ENCODE data around the gene IL5RA. TPM values are rescaled to one million over a fixed set of nuclear protein-coding genes. Genes with fewer than 3 reads are reported as not detected.

IL5RA gene
- total and polyA plus RNA-seq, 10 of the 15 experiments (the other 5 are each of a cell fraction or from before 2014, with no cell fraction given) = 0.04 to 0.53 (median 0.14) TPM; not detected in 6

DNA sequence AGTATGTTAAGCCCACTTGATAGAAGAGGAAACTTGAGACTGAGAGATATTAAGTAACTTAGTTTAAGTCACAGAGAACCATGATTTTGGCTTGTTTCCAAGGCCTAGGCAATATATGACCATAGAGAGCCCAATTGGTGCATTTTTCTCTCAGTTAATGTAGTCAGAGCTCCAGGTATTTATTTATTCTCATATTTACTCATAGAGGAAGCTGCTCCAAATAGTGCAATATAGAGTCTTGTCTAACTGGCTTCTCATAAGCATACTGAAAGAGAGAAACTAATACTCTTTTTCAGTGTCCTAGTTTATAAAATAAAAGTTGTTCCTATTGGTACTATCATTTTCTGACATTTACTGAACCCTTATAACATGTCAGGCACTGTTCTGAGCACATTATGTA lies 31.8 kb upstream of the IL5RA start (continued):
- TF ChIP-seq PKNOX1 (IDR thresholded peaks at IDR 0.05) (no peak), BRCA1 (IDR thresholded peaks at IDR 0.05; ENCODE audit: low read depth, low read length) (no peak), EZH2 (IDR thresholded peaks at IDR 0.05; ENCODE audit: borderline replicate concordance, control insufficient read depth, low read depth, low read length) (no peak), BHLHE40 (IDR thresholded peaks at IDR 0.05; ENCODE audit: borderline replicate concordance in 1 of 2, low read depth in 2 of 2, low read length in 1 of 2) (no peak), STAT1 (conservative IDR thresholded peaks at IDR 0.05) (no peak), ZNF207 (IDR thresholded peaks at IDR 0.05; ENCODE audit: borderline replicate concordance) (no peak), POLR2A (IDR thresholded peaks at IDR 0.05; ENCODE audit: low read depth, low read length) (no peak), RAD51 (IDR thresholded peaks at IDR 0.05) (no peak), BCLAF1 (IDR thresholded peaks at IDR 0.05) (no peak)

DNA sequence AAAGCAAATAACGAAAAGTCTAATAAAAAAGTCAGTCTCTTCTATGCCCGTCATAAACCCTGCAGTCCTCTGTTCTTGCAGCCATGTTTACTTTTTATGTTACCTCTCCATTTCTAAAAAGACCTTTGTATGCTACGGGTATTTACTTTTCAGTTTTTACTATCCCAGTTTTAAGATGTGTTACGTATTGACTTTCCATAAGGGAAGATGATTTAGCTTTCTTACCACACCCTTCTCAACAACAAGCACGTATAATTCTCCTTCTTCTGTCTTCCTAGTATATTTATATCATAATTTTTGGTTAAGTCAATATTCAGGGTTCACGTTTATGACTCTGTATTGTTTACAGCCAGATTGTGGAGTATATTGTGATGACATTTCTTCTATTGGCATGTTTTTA lies 27.4 kb upstream of the IL5RA start:
- Histone ChIP-seq H3K27me3 (replicated peaks in 1 of 2; ENCODE audit: control insufficient read depth in 2 of 2, insufficient read depth in 2 of 2, low read length in 1 of 2) (no peaks in the 10 kb centered on the region), H3K9me3 (replicated peaks; ENCODE audit: control insufficient read depth, insufficient read depth, low read length) (no peaks in the 10 kb centered on the region), H3K4me3 (no peak overlapping the region), H3K79me2 (ENCODE audit: control insufficient read depth, insufficient read depth, low read length) (peaks cover 16% of the 10 kb centered on the region), H3K27ac (ENCODE audit: control insufficient read depth, insufficient read depth) (no peak overlapping the region), H3K36me3 (ENCODE audit: control insufficient read depth in 2 of 2, insufficient read depth in 2 of 2, low read length in 1 of 2) (peaks cover 7 to 29% of the 10 kb centered on the region in 2 experiments), H3K4me1 (ENCODE audit: control insufficient read depth, insufficient read depth, low read length) (no peaks in the 10 kb centered on the region), H3K9ac (ENCODE audit: control insufficient read depth, insufficient read depth, low read length) (no peak overlapping the region), H2AFZ (ENCODE audit: control insufficient read depth, low read depth, low read length) (no peak overlapping the region), H3K4me2 (ENCODE audit: control insufficient read depth, insufficient read depth) (no peak overlapping the region), H4K20me1 (ENCODE audit: control insufficient read depth, insufficient read depth) (no peaks in the 10 kb centered on the region)
- ChIA-PET RAD21 (ENCODE audit: unreplicated experiment) (interaction anchor here (0.7 kb wide), 1 partner anchor 34 kb away, joined by 3 read pairs; no protein-coding TSS in a partner anchor), SMC1A (ENCODE audit: uncharacterized antibody, unreplicated experiment) (no interaction called here), CTCF (no interaction called here), POLR2A (no interaction called here)
- FAIRE-seq = no peak
- BruUV-seq (replicated peaks) = no TSS peak
- 87% methylated on average over 6 of the region's 6 CpGs for WGBS (ENCODE audit: insufficient coverage, insufficient replicate concordance, low lambda C conversion rate, missing lambda C conversion rate)
- no peak for ATAC-seq
- no peak for DNase-seq (ENCODE audit: low read depth, low spot score)
- in situ Hi-C loops (cut with MboI) (no loop called here), intact Hi-C loops (cut with micrococcal nuclease; ENCODE audit: unreplicated experiment) (no loop called here)
- TF ChIP-seq RAD21 (IDR thresholded peaks at IDR 0.05; ENCODE audit: insufficient read depth, low read depth, low read length) (no peak), MTA3 (IDR thresholded peaks at IDR 0.05; ENCODE audit: borderline replicate concordance, low read length) (no peak), NFYB (IDR thresholded peaks at IDR 0.05; ENCODE audit: insufficient read depth, low read depth, low read length) (no peak)
- TF ChIP-seq, protein P1, sequence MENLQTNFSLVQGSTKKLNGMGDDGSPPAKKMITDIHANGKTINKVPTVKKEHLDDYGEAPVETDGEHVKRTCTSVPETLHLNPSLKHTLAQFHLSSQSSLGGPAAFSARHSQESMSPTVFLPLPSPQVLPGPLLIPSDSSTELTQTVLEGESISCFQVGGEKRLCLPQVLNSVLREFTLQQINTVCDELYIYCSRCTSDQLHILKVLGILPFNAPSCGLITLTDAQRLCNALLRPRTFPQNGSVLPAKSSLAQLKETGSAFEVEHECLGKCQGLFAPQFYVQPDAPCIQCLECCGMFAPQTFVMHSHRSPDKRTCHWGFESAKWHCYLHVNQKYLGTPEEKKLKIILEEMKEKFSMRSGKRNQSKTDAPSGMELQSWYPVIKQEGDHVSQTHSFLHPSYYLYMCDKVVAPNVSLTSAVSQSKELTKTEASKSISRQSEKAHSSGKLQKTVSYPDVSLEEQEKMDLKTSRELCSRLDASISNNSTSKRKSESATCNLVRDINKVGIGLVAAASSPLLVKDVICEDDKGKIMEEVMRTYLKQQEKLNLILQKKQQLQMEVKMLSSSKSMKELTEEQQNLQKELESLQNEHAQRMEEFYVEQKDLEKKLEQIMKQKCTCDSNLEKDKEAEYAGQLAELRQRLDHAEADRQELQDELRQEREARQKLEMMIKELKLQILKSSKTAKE (IDR thresholded peaks at IDR 0.05; ENCODE audit: low read depth, poor library complexity, severe bottlenecking) = no peak

Data from GM12878 (cell line).